KMS-11 (cell line): ENCODE results near the gene ZNG1A.
"Not testable (repeated sequence)": the region's sequence is repeated elsewhere in the genome, so short reads cannot be mapped to it uniquely, and the experiment has no call there.

ENCODE experiments used
- H2AFZ ChIP-seq: fragments of 200-600 bp; sonication (generic); 2 replicates; pipeline ENCODE4 v1.6.1; 2016; ENCODE audit warnings: antibody characterized with exemption, mixed run types, low read depth
- H3K27ac ChIP-seq: fragments of 200-600 bp; sonication (generic); 2 replicates; pipeline ENCODE4 v1.6.1; 2016; ENCODE audit warnings: mild to moderate bottlenecking, mixed run types
- H3K27me3 ChIP-seq: fragments of 200-600 bp; sonication (generic); 2 replicates; pipeline ENCODE4 v1.6.1; 2017; ENCODE audit warnings: mild to moderate bottlenecking, low read depth, mixed run types, moderate library complexity; ENCODE audit not compliant: insufficient read depth
- H3K36me3 ChIP-seq: fragments of 200-600 bp; sonication (generic); 2 replicates; pipeline ENCODE4 v1.6.1; 2017; ENCODE audit warnings: mild to moderate bottlenecking, mixed run types; ENCODE audit not compliant: insufficient read depth
- H3K4me1 ChIP-seq: fragments of 200-600 bp; sonication (generic); 2 replicates; pipeline ENCODE4 v1.6.1; 2016; ENCODE audit warnings: mild to moderate bottlenecking, low read depth, mixed run types; ENCODE audit not compliant: poor library complexity, severe bottlenecking
- H3K4me2 ChIP-seq: fragments of 200-600 bp; sonication (generic); 2 replicates; pipeline ENCODE4 v1.7.0; 2016; ENCODE audit warnings: mild to moderate bottlenecking, mixed run types
- H3K4me3 ChIP-seq: fragments of 200-600 bp; sonication (generic); IDR thresholded peaks from 2 replicates; pipeline ENCODE4 v1.6.1; 2017; ENCODE audit warnings: low read depth, low read length, mixed read lengths; ENCODE audit not compliant: insufficient read depth
- H3K79me2 ChIP-seq: fragments of 200-600 bp; sonication (generic); 2 replicates; pipeline ENCODE4 v1.6.1; 2016; ENCODE audit warnings: low read depth, mixed run types; ENCODE audit not compliant: insufficient read depth
- H3K9ac ChIP-seq: fragments of 200-600 bp; sonication (generic); 2 replicates; pipeline ENCODE4 v1.6.1; 2016; ENCODE audit warnings: mild to moderate bottlenecking, mixed run types
- H4K20me1 ChIP-seq: fragments of 200-600 bp; sonication (generic); 2 replicates; pipeline ENCODE4 v1.6.1; 2016; ENCODE audit warnings: mild to moderate bottlenecking, mixed run types; ENCODE audit not compliant: insufficient read depth

Gene ZNG1A

DNA sequence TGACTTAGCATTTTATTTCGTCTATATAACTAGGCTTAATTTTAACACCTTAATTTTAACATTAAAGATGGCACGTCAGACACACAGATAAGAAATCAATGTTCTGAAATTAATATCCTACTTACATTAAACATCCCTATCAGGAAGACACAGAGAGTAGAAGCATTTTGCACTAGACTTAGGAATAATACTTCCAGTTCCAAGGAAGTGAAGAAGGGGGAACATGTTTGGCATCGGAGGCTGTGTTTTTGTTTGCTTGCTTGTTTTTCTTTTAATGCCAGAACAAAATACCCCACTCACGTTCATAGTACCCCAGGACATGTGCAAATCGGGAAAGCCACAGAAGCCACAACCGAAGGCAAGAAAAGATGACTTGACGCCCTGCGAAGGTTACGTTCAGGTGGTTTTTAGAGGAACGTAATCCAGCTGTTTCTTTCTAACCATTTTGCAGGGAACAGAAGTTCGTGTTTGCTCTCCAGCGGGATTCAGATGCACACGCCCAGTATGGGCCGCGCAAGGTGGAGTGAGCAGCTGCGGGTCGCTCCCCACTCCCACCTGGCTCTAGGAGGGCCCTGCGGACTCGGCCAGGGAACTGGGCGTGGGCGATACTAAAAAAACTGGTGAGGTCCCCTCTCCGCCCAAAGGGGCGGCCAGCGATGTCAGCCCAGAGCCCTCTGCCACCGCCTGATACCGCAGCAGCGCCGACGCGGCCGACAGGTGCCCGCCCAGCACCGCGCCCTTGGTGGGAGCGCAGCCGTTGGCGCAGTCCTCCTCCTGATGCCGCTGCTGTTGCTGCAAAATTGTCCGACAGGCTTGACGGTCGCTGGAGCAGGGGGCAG, 62.4 kb downstream of the ZNG1A start:
- not testable (repeated sequence) for H3K27ac ChIP-seq, H3K4me1 ChIP-seq, H2AFZ ChIP-seq, H3K9ac ChIP-seq, H3K79me2 ChIP-seq, H3K4me3 ChIP-seq, H3K4me2 ChIP-seq, H4K20me1 ChIP-seq, H3K36me3 ChIP-seq, H3K27me3 ChIP-seq

DNA sequence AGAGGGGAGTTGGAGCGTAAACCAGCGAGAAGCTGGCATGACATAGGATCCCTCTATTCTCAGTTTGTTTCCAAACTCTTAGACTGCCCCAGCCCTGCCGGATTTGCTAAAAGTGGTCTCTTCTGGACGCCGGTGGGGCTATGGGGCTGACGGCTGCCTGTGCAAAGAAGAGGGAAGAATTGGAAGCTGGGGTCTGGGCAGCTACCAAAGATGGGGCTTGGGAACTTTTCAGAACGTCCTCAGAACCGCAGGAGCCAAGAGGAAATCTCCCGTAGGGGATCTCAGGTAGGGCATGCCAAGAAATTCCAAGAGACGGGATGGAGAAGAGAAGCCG, 63.8 kb downstream of the ZNG1A start:
- not testable (repeated sequence) for H3K36me3 ChIP-seq, H3K4me3 ChIP-seq, H2AFZ ChIP-seq, H3K27ac ChIP-seq, H3K9ac ChIP-seq, H3K4me1 ChIP-seq, H4K20me1 ChIP-seq, H3K4me2 ChIP-seq, H3K27me3 ChIP-seq, H3K79me2 ChIP-seq

DNA sequence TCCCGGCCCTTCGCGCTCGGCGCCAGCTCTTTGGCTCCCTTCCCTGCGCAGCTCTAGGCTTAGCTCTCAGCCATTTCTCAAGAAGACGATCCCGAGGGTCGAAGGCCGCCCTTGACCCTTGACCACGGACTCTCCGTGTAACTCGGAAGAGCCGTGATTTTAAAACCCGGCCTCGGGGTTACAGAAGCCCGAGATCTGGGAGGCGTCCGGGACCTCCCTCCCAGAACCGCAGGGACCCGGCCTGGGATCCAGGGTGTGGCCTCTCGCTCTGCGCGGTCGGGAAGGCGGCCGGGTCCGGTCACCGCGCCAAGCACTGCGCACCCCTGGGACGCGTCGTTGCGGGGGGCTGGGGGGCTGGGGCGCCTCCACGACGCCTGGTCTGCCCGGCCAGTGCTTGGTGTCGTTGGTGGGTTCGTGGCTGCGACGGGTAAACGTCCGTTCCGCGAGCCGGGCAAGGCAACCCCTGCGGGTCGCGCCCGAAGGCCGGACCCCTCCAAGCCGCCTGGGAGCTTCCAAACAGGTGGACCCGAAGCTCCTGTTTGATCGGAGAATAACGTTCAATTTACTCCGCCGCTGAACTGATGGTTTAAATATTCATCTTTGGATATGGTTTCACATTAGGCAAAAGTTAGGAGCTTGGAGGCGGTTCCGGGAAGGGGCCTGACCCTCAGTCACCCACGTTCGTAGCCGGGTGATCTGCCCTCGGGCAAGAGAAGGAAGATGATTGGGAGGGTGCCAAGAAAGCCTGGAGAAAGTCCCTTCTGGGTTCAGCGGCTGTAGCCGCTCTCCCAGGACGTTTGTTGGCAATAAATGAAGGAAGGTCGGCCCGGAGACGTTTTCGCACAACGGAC, 64.4 kb downstream of the ZNG1A start:
- not testable (repeated sequence) for H2AFZ ChIP-seq, H3K36me3 ChIP-seq, H3K79me2 ChIP-seq, H3K4me2 ChIP-seq, H3K27me3 ChIP-seq, H3K27ac ChIP-seq, H3K4me1 ChIP-seq, H4K20me1 ChIP-seq, H3K9ac ChIP-seq, H3K4me3 ChIP-seq

DNA sequence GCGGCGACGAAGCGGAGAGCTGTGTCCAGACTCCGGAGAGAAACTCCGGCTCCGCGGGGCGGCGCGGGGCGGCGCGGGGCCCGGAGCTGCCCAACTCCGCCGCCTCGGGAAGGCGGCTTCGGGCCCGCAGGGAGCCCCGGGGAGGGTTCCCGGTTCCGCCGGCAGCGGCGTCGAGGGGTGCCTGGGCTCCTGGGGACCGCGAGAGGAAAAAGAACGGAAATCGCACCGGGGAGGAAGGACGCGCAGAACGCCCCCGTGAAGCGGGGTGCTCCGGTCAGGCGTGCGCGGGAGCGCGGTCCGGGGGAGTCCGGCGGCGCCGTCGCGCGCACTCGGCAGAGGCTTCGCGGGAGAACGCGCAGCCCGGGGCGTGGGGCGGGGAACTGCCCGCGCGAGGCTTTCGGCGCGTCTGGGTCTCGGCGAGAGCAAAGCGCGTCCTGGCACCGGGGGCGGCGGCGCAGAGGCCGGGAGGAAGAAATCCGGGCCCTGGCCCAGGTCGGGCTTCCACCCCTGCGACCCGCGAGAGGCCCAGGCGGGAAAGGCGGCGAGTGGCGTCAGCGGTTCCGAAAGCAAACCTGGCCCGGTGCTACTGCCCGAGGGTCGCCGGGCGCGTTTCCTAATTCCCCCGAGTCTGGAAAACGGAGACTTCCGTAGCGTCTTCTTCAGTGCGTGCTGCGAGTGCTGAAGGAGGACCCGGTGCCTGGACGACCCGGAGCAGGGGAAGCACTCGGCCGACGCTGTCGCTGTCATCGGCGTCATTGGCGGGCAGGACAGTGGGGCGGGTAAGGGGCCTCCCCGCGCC, 65.2 kb downstream of the ZNG1A start:
- not testable (repeated sequence) for H3K9ac ChIP-seq, H3K4me3 ChIP-seq, H3K36me3 ChIP-seq, H3K4me2 ChIP-seq, H2AFZ ChIP-seq, H3K79me2 ChIP-seq, H3K4me1 ChIP-seq, H4K20me1 ChIP-seq, H3K27me3 ChIP-seq, H3K27ac ChIP-seq

DNA sequence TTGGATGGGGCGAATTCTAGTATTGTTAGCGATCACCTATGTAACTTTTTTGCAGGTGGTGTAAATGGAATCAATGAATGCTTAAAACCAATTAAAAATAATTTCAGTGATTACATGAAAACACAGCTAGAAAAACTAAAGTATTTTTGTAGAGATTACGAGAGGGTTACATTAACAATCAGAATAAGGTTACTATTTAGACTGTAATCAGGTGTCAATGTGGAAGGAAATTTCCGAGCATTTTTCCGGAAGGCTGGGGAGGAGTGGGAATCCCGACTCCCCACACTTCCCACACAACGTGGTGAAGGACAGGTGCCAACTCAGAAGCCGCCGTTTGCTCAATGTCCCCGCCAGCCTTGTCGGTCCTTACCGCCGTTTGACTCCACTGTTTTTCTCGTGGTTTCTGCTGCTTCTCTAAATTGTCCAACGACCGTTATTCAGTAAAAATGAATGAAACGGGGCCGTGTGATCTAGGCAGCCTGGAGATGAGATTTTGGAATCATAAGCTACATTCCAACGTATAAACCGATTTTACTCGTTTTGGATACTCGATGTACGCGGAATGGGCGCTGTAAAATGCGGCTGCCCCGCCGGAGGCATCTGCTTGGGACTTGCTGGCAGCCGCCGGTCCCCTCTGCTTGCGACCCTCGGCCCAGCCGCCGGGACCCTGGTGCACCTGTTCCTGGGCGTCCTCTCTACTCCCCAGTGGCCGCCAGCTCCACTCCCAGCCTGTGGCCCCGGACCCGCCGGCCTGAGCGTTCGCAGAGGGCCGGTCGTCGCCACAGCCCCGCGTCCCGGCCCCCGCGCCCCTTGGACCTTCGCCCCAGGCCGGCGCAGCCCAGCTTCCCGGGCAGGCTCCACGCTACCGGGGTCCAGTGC, 66.0 kb downstream of the ZNG1A start:
- H3K9ac ChIP-seq, H3K79me2 ChIP-seq, H3K27me3 ChIP-seq, H3K4me2 ChIP-seq, H2AFZ ChIP-seq, H3K27ac ChIP-seq, H3K36me3 ChIP-seq, H3K4me3 ChIP-seq, H3K4me1 ChIP-seq, H4K20me1 ChIP-seq: not testable (repeated sequence)

DNA sequence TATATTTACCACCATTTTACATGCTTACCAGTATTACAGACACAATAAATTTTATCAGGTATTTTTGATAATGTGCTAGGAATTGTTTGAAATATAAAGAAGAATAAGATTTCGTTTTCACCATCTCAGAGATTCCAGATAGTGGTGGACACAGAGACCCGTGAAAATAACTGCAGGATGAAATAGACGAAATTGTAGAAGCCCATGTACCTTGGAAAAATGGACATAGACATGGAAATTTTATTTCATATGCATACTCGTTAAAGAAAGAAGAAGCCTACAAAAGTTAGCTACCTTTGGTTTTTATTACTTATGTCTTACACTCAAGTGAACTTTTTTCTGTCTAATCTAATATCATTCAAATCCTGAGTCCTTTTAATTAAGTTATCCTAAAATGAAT, 68.2 kb downstream of the ZNG1A start:
- H3K36me3 ChIP-seq, H2AFZ ChIP-seq, H4K20me1 ChIP-seq, H3K4me1 ChIP-seq, H3K27ac ChIP-seq, H3K79me2 ChIP-seq, H3K27me3 ChIP-seq, H3K9ac ChIP-seq, H3K4me3 ChIP-seq, H3K4me2 ChIP-seq: not testable (repeated sequence)

DNA sequence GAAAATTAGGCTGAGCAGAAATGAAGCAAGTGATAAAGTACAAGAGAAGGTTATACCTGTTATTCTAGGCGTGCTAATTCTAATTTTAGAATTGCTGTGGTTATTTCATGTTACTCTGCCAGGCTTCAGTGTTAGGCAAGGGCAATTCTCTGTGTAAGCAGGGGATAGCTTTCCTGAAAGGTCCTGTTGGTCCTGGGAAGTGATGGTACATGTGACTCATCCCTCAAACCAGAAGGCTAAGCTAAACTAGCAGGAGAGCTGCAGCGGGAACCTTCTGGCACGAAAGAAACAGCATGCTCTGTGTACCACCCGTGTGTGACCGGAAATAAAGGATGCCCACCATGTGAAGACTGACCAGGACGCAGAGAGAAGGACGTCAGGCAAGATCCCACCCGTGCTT, 69.3 kb downstream of the ZNG1A start:
- not testable (repeated sequence) for H3K27me3 ChIP-seq

DNA sequence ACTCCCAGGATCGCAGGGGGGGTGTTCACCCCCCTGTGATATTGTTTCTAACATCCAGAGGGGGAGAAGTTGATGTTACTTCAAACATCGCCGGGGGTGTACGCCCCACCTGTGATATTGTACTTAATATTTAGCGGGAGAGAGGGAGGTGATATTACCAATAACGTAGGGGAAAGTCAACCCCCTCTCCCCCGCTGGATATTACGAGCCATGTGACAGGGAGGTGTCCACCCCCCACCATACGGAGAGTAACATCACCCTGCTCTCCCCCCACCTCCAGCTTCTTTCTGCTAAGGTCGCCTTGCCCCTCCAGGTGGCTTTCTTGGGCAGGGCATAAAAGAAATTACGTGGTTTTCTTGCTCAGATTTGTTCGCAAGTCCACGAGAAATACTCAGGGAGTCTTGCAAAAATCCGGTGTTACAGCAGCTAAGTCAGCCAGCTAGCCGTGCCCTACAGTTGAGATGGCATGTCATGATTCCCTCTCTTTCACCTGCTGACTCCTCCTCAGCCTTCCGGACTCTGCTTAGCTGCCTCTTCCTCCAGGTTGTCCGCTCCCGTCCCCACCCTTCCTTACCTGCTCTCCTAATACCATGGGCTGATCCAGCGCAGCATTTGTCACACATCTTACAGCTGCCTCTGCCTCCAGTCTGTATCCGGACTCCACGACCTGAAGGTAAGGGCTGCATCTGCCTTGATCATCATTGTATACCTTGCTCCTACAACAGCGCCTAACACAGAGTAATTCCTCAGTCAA, 69.9 kb downstream of the ZNG1A start:
- not testable (repeated sequence) for H3K4me2 ChIP-seq, H4K20me1 ChIP-seq, H3K27ac ChIP-seq, H3K27me3 ChIP-seq, H2AFZ ChIP-seq, H3K79me2 ChIP-seq, H3K4me1 ChIP-seq, H3K4me3 ChIP-seq, H3K9ac ChIP-seq, H3K36me3 ChIP-seq

More for the DNA sequence above, 69.3 kb downstream of the ZNG1A start:
- not testable (repeated sequence) for H4K20me1 ChIP-seq, H3K4me1 ChIP-seq, H3K9ac ChIP-seq, H3K4me3 ChIP-seq, H3K79me2 ChIP-seq, H2AFZ ChIP-seq, H3K4me2 ChIP-seq, H3K36me3 ChIP-seq, H3K27ac ChIP-seq

DNA sequence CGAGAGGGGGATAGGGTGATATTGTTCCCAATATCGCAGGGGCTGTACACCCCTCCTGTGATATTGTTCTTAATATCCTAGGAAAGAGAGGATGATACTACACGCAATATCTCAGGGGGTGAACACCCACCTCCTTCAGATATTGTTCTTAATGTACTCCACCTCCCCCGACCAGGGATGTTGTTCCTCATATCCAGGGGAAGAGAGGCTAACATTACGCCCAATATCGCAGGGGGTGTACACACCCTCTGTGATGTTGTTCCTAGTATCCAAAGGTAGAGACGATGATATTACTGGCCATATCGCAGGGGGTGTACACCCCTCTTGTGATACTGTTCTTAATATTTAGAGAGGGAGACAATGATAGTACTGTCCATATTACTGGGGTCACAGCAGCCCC, 72.9 kb downstream of the ZNG1A start:
- H4K20me1 ChIP-seq, H3K4me1 ChIP-seq, H3K4me3 ChIP-seq, H3K27ac ChIP-seq, H2AFZ ChIP-seq, H3K79me2 ChIP-seq, H3K27me3 ChIP-seq, H3K9ac ChIP-seq, H3K36me3 ChIP-seq, H3K4me2 ChIP-seq: not testable (repeated sequence)
